ENCODE data around the gene C1orf74. TPM values are rescaled to one million over a fixed set of nuclear protein-coding genes. Genes with fewer than 3 reads are reported as not detected.

Gene C1orf74
- total RNA-seq, 1 donor from 2014 or later: 2.2 TPM

GRCh38 chr1:209825591-209826434 is 41.5 kb upstream of the C1orf74 start:
- Histone ChIP-seq H3K4me3 (ENCODE audit: insufficient read depth, low read depth, low read length) (no peak overlapping the region), H3K27ac (ENCODE audit: low read depth, low read length) (no peak overlapping the region), H3K4me1 (ENCODE audit: insufficient read depth, low read length) (peaks cover 12% of the 10 kb centered on the region), H3K9ac (ENCODE audit: low read length) (no peak overlapping the region), H3K27me3 (ENCODE audit: insufficient read depth, low read length) (no peaks in the 10 kb centered on the region), H3K4me2 (ENCODE audit: low read length) (no peak overlapping the region), H2AFZ (ENCODE audit: low read depth, low read length) (no peak overlapping the region), H4K20me1 (ENCODE audit: insufficient read depth, low read length) (no peaks in the 10 kb centered on the region), H3K79me2 (ENCODE audit: insufficient read depth, low read length) (peaks cover 22% of the 10 kb centered on the region), H3K9me3 (ENCODE audit: insufficient read depth, low read depth, low read length) (no peaks in the 10 kb centered on the region), H3K36me3 (ENCODE audit: insufficient read depth, low read length) (peaks cover under 1% of the 10 kb centered on the region)
- no peak overlapping the region for H3K4me3 Mint-ChIP-seq (ENCODE audit: unreplicated experiment)
- H3K9me3 Mint-ChIP-seq (ENCODE audit: unreplicated experiment): no peaks in the 10 kb centered on the region
- no peak for TF ChIP-seq EZH2 (IDR thresholded peaks at IDR 0.05; ENCODE audit: insufficient read depth, low read length)
- TF ChIP-seq, protein P1, sequence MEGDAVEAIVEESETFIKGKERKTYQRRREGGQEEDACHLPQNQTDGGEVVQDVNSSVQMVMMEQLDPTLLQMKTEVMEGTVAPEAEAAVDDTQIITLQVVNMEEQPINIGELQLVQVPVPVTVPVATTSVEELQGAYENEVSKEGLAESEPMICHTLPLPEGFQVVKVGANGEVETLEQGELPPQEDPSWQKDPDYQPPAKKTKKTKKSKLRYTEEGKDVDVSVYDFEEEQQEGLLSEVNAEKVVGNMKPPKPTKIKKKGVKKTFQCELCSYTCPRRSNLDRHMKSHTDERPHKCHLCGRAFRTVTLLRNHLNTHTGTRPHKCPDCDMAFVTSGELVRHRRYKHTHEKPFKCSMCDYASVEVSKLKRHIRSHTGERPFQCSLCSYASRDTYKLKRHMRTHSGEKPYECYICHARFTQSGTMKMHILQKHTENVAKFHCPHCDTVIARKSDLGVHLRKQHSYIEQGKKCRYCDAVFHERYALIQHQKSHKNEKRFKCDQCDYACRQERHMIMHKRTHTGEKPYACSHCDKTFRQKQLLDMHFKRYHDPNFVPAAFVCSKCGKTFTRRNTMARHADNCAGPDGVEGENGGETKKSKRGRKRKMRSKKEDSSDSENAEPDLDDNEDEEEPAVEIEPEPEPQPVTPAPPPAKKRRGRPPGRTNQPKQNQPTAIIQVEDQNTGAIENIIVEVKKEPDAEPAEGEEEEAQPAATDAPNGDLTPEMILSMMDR (IDR thresholded peaks at IDR 0.05; ENCODE audit: insufficient read depth, low read depth, low read length): no peak
- H3K4me1 Mint-ChIP-seq (ENCODE audit: low read depth, unreplicated experiment): peaks cover 16% of the 10 kb centered on the region
- DNase-seq (ENCODE audit: low read depth) (no peak), FAIRE-seq (no peak)
- H3K36me3 Mint-ChIP-seq (ENCODE audit: low read depth, unreplicated experiment): peaks cover 2% of the 10 kb centered on the region
- no peak overlapping the region for H3K27ac Mint-ChIP-seq (ENCODE audit: unreplicated experiment)
- H3K27me3 Mint-ChIP-seq (ENCODE audit: low read depth, unreplicated experiment): no peaks in the 10 kb centered on the region

DNA sequence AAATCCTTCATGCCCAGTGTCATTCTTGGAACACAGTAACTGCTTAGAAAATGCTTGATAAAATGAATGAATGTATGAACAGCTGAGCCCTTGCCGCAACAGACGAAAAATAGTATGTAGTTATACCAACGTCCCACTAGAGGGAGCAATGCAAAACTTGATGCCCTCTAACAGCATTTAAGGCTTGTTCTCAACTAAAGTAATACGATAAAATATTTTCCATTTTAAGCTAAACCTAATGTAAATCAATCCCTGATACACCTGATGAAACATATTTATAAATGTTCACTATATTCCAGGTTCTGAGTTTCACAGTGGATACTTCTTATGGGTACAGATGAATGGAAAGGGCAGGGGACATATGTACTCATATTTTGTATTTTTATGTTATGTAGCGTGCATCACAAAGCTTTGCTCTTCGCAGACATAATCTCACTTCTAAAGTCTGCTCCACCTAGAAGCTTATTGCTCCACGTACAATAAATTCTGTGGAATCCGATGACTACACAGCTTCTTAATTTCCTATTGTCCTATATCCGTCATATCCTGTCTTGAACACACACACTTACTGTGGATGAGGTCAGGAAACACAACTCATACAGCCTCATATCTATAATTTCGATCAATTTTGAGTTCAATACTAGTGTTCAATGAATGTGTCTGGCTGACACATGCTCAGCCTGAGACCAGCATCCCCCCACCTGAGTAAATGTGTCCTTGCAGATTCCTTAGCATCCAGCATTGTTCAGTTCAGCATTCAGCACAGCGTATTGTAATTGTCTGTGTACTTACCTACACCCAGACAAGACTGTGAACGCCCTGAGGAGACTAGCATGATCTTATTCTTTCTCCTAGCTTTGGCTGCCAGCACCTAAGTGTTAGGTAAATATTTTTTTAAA is 39.0 kb upstream of the C1orf74 start:
- Histone ChIP-seq H3K36me3 (ENCODE audit: insufficient read depth, low read length) (no peaks in the 10 kb centered on the region), H3K79me2 (ENCODE audit: insufficient read depth, low read length) (peaks cover 6% of the 10 kb centered on the region), H3K4me3 (ENCODE audit: insufficient read depth, low read depth, low read length) (peak overlapping the region; percentile 21), H3K4me1 (ENCODE audit: insufficient read depth, low read length) (peaks cover 7% of the 10 kb centered on the region), H2AFZ (ENCODE audit: low read depth, low read length) (peak overlapping the region; percentile 66), H3K27ac (ENCODE audit: low read depth, low read length) (peak overlapping the region; percentile 66), H3K9me3 (ENCODE audit: insufficient read depth, low read depth, low read length) (no peaks in the 10 kb centered on the region), H3K27me3 (ENCODE audit: insufficient read depth, low read length) (no peaks in the 10 kb centered on the region), H4K20me1 (ENCODE audit: insufficient read depth, low read length) (no peaks in the 10 kb centered on the region), H3K4me2 (ENCODE audit: low read length) (peak overlapping the region; percentile 63), H3K9ac (ENCODE audit: low read length) (peak overlapping the region; percentile 51)
- no peak overlapping the region for H3K4me3 Mint-ChIP-seq (ENCODE audit: unreplicated experiment)
- peaks cover 6% of the 10 kb centered on the region for H3K27me3 Mint-ChIP-seq (ENCODE audit: low read depth, unreplicated experiment)
- H3K27ac Mint-ChIP-seq (ENCODE audit: unreplicated experiment): no peak overlapping the region
- DNase-seq (ENCODE audit: low read depth) (peak; percentile 82), FAIRE-seq (peak; percentile 13)
- H3K36me3 Mint-ChIP-seq (ENCODE audit: low read depth, unreplicated experiment): no peaks in the 10 kb centered on the region
- H3K9me3 Mint-ChIP-seq (ENCODE audit: unreplicated experiment): no peaks in the 10 kb centered on the region
- H3K4me1 Mint-ChIP-seq (ENCODE audit: low read depth, unreplicated experiment): peaks cover 9% of the 10 kb centered on the region
- TF ChIP-seq, protein P1 (IDR thresholded peaks at IDR 0.05; ENCODE audit: insufficient read depth, low read depth, low read length): peak; percentile 88
- TF ChIP-seq EZH2 (IDR thresholded peaks at IDR 0.05; ENCODE audit: insufficient read depth, low read length): no peak

Data from astrocyte (in vitro differentiated cells and primary cell).